Right hindlimb (tissue), 1 donor: ENCODE data around the gene COL4A3.
"Not testable (repeated sequence)": the region's sequence is repeated elsewhere in the genome, so short reads cannot be mapped to it uniquely, and the experiment has no call there.

Experiments used
- DNase-seq: peaks from one replicate; pipeline ENCODE4 v3.0.0-alpha.2; 2018

Gene COL4A3

DNA sequence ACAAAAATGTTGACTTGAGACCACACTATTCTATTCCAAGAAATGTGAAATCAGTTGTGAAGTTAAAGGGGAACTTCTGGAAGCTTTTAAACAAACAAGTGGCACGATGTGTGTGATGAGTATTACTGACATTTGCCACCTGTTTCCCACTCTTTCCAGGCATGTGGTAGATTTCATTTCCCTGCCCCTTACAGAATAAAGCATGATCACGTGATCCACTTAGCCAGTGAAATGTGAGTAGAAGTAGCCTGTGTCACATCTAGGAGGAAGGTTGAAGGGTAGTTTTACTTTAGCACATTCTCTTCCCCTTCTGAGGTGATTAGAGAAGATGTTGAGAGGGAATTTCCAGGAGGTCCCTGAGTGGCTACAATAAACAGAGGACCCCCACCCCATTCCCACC is 4.3 kb upstream of the COL4A3 start:
- no peak for DNase-seq

DNA sequence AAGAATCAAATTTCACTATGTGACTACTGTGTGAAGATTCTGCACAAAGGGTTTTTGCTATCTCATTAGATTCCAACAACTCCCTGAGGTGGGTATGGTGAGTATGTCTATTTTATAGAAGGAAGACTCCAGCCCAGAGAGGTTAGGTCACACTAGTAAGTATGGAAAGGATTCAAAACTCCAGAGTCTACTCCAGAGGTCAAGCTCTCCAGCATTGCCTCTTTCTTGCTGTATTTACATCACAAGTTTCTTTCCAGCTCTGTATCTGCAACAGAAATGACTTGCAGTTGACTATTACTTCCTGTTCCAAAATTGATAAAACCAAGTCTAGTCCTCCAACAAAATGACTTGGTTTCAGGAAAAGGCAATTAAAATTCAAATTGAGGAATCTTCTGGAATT is 2.5 kb upstream of the COL4A3 start:
- no peak for DNase-seq

DNA sequence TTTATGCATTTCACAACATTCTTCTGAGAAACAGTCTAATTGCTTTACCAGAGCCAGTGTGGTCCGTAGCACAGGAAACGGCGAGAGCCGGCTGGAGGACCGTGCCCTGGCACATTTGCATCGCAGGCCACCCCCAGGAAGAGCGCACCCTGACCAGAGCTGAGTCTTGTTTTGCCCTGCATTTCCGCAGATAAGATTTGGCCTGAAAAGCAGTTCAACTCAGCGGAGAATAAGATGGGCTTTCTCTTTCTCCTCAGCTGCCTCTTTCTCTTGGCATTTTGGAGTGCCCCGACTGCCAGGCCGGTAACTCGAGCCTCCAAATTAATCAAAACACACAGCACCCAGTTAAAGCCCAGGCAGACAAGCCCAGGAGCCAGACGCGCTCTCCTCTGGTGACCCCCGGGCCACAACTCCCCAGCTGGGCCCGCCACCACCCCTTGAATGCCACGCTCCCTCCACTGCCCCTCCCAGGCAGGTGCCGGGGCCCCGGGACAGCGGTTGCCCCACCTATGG is 883 bp upstream of the COL4A3 start:
- DNase-seq: peak; percentile 19

DNA sequence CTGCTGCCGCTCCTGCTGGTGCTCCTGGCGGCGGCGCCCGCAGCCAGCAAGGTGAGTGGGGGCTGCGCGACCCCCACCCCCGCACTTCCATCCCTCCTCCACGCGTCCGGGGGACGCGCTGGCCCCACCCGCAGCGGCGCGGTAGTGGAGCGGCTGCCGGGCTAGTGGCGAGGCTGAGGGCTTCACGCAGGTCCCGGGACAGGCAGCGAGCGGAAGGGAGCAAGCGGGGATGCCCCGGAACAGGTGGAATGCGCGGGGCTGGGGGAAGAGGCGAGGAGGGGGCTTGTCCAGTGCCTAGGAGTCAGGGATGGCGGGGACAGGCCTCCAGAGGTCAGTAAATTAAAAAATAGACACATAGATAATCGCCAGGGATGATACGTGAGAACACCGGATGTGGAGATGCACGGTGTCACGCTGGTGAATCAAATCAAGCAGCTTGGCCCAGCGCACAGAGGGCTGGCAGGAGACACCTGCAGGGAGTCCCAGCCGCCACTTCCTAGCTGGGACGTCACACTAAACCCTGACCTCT is 403 bp downstream of the COL4A3 start:
- DNase-seq: no peak

DNA sequence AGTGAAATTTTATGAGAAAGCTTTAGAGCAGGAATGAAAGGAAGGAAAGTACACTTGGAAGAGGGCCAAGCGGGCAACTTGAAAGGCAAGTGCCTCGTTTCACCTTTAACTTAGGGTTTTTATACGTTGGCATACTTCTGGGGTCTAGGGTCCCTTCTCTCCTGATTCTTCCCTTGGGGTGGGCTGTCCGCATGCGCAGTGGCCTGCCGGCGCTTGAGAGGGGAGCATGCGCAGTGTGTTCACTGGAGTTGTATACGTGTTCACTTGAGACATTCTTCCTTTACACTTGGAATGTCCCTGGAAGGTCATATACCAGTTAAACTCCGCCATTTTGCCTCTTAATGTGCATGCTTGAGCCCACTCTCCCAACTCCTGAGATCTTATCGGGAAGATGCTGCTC is 7.4 kb downstream of the COL4A3 start:
- not testable (repeated sequence) for DNase-seq

DNA sequence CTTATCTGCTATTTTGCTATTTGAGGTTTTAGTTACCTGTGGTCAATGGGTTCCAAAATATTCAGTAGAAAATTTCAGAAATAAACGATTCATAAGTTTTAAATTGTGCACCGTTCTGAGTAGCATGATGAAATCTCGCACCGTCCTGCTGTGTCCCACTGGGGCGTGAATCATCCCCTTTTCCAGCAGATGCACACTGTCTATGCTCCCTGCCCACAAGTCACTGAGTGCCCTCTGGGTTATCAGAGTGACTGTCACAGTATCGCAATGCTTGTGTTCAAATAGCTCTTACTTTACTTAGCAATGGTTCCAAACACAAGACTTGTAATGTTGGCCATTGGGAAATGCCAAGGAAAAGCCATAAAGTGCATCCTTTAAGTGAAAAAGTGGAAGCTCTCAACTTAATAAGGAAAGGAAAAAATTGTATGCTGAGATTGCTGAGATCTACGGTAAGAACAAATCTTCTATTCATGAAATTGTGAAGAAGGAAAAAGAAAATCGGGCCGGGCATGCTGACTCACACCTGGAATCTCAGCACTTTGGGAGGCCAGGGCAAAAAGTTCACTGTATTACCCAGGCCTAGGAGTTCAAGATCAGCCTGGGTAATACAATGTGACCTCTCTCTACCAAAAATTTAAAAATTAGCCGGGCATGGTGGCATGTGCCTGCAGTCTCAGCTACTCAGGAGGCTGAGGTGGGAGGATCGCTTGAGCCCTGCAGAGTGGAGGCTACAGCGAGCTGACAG is 13.3 kb downstream of the COL4A3 start:
- no peak for DNase-seq

DNA sequence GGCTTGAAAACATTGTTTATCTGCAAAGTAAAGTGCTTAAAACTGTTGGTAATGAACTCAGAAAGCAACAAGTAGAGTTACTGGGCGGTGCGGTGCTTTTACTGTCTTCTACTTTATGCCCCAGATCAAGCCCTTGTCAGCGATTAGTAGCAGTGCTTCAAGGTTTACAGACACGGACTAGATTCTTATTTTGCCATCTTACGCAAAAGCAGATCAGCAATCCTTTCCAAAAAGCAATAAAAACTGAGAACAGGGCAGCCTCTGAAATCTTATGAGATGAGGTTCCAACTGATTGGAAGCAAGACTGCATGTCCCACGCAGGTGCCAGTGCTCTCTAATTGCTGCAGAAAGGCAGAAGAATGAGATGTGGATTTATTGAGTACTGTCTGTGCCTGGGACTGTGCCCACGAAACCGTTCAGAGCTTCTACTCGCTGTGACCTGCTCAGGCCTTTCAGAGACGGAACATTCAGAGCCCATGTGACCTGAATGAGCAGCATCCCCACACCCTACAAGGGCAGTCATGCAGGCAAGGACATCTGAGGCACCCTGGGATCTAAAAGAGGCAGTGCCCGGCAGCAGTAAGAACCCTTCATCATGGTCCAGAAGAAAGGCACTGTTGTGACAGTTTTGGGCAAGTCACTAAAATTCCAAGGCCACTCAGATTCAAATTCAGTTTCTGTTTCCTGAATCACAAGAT is 15.7 kb downstream of the COL4A3 start:
- DNase-seq: no peak

DNA sequence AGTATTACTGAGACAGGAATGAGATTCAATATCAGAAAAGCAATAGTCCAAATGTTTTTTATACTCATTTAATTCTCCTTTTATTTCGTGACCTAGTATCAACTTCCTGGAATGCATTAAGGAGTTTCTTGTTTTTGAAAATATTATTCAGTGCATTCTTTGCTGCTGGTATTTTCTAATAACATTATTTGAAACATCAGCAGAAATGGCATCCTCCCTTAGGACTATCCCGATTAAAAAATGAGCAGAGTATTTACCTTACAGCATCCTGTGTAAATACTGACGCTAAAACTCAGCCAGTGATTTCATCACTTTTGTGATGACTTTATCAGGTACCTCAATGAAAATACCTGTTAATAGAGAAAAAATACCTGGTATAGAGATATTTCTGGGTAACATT is 16.3 kb downstream of the COL4A3 start:
- no peak for DNase-seq

DNA sequence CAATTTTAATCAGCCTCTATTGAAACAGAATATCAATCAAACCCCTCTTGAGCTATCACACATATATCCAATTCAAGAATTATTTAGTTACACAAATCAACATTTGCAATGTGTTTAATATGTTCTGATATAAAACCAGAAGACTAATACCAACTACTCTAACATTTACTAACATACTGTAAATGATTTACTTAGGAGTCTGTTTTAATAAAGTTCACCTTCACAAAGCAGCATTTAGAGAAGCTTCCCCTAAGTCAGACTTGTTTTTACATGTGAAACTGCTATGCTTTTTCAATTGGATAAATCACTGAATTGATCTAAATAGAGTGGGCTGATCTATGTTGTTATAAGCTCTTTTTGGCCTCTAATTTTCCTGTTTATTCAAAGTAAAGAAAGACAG is 18.3 kb downstream of the COL4A3 start:
- no peak for DNase-seq

DNA sequence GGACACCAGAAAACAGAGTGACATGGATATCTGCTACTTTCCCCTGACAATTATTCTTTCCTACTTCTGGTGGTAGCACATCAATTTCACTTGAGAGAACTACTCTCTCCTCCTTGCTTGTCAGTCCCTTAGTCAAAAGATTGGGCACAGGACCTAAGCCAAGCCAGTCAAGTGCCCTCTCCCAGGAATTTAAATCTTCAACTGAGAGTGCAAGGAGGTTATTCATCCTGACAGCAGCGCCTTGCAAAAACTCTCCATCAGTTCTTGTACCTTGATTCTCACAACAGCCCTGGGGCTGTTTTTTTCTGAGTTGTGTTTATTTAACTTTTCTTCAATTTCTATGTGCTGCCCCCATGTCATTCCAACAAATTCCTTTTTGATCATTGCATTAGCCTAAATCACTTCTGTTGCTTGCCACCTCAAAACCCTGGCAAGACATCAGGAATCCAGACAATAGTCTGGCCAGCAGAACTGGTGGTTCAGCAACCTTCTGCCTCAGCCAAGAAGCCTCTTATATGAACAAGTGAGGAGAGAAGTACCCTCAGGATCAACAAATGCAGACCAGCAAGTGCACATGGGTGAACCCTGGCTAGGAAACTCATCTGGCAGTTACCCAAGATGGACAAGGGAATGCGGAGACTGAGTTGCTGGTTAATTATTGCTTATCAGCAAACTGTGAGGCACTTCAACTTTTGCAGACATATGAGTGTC is 19.4 kb downstream of the COL4A3 start:
- DNase-seq: no peak

DNA sequence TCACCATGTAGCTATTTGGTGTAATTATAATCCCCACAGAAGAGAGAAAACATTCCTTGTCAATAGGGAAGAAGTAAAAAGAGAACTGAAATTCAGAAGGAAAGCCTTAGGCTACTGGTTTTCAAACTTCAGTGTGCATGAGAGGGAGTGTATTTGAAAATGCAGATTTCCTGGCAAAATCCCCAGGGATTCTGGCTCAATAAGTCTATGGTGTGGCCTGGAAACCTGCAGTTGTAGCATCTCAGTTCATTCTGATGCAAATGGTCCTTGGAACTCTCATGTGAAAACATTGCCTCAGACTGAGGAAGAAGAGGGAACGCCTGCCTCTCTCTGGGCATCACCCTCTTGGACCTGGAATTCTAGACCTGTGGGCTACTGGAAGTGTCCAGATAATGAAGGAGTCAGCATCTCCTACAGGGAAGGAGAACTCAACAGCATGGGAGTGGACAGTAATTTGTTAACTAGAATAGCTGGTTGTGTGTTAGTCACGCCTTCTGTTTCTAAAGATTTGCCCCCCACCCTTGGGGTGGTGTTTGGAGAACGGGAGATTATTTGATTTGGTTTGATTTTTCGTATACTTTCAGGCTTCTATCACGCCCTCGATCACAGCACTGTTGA is 21.3 kb downstream of the COL4A3 start:
- DNase-seq: no peak

DNA sequence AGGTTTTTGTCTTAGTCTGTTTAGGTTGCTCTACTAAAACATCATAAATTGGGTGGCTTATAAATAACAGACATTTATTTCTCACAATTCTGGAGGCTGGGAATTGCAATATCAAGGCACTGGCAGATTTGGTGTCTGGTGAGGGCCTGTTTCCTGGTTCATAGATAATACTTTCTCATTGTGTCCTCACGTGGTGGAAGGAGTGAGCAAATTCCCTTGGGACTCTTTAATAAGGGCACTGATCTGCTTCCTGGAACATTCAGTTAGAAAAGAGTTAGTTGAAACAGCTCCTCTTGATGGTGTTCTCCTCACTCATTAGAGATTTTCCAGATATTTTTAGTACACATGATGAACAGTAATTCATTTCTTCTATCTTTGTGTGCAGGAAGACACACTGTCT is 22.3 kb downstream of the COL4A3 start:
- DNase-seq: no peak

DNA sequence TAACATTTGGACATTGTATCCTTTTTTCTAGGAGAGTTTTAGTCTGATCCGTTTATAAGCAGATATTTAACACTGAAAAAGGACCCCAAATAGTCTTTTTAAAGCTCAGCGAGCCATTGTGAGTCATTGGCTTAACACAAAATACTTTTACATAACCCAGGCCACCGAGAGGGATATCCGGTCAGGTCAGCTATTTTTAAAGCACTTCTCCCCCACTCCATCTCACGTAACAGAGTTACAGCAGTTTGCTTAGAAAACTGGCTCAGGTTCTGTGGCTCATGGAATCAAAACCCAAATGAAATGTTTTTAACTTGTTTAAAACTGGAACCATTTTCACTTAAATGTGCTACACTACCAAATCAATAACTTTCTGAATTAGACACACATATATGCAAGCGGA is 23.9 kb downstream of the COL4A3 start:
- no peak for DNase-seq

DNA sequence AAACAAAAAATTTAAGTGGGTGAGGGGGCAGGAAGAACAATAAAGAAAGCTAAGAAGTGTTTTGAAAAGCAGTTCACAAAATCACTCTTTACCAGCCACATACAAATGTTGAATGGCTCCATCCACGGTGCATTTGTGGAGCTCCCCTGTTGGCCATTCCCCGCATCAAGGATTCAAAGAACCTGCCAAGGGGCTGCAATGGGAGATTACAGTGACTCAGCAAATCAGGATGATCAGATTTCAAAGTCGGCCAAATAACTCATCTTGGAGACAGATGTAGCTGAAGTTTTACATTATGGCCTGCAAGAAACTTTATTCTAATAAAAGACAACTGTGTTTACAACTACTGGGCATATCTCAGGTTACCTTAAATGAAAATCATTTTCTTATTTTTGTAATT is 26.9 kb downstream of the COL4A3 start:
- DNase-seq: no peak

DNA sequence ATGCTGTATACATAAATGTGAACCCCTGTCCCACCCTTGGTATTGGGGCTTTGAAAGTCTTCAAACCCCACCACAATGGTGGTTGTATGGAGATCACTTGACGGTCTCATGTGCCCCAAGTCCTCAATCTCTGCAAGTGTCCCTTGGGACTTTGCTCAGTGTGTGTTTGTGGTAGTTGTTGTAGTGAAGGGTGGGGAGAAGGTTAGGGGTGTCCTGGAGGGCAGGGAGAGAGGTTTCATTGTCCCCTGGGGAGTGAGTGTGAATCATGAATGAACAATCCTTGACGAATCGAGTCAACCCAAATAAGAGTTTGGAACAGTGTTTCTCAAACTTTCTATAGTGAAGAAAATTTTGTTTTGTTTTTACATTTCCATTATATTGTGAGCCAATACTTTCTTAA is 28.1 kb downstream of the COL4A3 start:
- no peak for DNase-seq

DNA sequence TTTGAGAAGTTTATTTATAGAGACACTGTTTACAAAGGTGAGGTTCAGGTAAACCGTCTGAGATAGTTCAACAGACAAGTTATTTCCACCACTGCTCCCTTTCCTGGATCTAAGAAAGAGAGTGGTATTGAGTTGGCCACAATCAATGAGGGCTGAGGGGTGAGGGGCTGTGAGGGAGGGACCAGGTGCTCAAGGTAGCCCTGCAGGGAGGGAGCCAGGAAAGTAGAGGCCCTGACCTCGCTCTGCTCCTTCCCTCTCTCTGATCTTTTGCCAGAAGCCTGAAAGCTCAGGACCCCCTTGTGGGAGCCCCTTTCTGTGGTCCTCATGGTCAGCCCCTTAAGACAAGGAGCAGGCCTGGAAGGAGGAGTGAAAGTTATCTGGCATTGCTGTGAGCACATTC is 29.8 kb downstream of the COL4A3 start:
- DNase-seq: no peak

DNA sequence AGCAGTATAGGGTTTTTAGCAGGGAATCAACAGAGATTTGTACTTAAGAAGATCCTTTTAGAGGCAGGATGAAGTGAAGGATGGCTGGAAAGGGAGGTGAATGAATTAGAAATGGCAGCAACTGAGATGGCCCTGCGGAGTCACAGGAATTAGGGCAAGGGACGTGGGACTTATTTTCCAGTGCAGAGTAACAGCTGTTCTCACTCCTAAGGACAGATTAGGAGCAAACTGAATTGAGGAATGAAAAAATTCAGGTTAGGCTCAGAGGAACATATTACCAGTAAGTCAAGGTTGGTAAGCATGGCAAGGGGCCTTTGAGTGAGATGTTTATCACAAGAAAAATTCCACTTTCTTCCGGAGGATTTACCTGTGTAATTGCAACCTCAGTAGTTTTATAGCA is 34.4 kb downstream of the COL4A3 start:
- DNase-seq: no peak

DNA sequence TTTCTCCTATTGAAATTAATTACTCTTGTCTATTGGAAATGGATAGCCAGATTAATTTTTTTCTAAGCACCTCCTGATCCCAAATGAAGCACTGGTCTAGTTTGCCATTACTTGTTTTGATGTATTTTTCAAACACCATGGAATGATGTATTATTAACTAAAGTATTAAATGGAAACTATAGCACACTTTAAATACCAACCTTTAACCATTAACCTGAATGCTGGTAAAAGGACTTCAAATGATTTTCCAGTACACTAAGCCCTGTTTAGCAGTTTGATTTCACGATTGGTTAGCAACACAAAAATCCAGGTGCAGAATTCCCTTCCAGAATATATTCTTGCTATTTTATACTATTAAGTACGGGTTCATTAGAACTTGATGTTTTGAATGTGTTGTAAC is 37.3 kb downstream of the COL4A3 start:
- no peak for DNase-seq

DNA sequence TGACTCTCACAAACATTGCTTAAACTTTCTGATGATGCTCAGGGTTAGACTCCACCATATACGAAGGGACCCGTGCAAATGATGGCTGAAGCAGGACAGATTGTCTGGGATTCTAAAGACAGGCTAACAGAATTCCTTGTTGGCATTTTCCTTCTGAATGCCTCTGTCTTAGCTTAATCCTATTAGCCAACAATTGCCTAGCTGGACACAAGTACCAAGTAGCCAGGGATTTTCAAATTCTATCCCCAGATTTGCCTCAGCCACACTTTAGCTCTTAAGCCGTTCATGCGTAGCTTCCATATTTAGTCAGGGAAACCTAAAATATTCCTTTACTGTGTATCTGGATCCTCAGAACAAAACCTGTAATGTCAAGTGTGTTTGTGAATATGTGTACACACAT is 40.0 kb downstream of the COL4A3 start:
- no peak for DNase-seq

DNA sequence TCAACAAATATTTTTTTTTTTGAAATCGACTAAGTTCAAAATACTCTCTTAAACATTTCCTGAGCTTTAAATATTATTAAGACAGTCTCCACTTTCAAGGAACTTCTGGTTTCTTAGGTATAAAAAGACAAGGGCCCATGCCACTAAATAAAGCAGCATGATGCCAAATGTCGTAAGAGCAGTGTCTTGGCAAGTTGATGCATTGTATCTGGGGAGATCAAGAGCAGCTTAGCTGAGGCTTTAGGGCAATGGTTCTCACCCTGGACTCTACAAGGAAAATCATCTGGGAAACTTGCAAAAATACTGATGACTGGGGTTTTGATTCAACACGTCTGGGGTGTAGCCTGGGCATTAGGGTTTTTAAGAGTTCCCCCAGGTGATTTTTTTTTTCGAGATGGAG is 41.3 kb downstream of the COL4A3 start:
- no peak for DNase-seq

DNA sequence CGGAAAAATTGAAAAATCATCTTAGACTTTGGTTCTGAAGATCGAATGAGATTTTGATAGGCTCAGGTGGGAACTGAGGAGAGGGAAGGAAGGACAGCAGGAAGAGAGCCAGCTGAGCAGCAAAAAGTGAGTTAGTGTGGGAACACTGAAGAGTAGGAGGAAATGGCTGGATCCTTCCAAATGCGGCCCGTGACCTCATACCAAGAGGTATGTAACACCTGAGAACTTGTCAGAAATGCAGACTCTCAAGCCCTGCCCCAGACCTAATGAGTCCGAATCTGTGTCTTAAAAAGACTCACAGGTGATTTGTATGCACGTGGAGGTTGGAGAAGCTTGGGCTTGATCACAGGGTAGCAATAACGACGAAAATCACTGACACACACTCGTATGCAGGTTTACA is 42.0 kb downstream of the COL4A3 start:
- no peak for DNase-seq

DNA sequence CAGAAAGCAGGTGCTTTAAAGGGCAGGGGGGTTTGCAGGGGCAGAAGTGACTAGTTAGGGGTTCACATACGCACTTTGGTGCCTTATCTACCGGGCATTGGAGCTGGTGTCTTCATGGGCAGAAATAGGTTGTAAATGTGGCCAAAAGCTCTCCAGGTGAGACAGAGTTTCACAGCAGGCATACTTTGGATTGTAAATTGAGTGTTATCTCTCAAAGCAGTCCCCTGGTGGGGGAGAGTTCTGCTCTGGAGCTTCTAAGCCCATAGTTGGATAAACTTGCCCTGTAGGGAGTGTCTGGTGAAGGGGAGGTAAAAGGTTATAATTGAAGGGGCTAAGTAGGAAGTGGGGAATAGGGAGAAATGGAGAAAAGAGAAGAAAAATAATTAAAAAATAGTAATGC is 43.1 kb downstream of the COL4A3 start:
- no peak for DNase-seq

DNA sequence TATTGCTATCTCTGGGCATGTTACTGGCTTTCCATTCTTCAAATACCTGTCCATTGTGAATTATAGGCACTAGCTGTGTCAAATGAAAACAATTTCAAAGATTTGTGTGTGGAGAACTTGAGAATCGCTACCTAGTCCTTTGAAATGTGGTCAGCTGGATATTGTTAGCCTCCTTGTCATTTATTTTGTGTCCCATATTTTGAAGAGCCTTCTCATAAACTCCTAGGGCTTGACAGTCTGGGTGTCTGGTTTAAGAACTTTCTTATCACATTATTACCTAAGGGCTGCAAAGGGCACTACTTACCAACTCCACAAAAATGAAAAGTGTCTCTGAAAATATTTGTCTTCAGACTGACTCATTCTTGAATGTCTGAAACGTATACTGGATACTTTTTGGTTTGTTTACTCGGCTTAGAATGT is 50.2 kb downstream of the COL4A3 start:
- DNase-seq: no peak
